Measurements from ENCODE around the gene ADSS1. TPM values are rescaled to one million over a fixed set of nuclear protein-coding genes. Genes with fewer than 3 reads are reported as not detected.
A peak's percentile ranks its signal among the peaks of the same experiment; 100 is the strongest.

ADSS1 gene
- total RNA-seq, 1 donor from 2014 or later = 6.9 TPM

DNA sequence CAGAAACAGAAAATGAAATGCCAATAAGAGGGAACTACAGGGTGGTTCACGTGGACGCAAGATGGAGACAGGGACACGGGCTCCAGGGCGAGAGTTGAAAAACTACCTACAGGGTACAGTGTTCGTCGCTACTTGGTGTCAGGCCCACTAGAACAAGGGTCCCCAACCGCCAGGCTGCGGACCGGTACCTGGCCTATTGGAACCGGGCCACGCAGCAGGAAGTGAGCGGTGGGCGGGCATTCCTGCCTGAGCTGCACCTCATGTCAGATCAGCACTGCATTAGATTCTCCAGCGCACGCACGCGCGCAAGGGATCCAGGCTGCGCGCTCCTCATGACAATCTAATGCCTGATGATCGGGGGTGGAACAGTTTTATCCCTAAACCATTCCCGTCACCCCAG is 19.8 kb upstream of the ADSS1 start:
- TF ChIP-seq, protein P1, sequence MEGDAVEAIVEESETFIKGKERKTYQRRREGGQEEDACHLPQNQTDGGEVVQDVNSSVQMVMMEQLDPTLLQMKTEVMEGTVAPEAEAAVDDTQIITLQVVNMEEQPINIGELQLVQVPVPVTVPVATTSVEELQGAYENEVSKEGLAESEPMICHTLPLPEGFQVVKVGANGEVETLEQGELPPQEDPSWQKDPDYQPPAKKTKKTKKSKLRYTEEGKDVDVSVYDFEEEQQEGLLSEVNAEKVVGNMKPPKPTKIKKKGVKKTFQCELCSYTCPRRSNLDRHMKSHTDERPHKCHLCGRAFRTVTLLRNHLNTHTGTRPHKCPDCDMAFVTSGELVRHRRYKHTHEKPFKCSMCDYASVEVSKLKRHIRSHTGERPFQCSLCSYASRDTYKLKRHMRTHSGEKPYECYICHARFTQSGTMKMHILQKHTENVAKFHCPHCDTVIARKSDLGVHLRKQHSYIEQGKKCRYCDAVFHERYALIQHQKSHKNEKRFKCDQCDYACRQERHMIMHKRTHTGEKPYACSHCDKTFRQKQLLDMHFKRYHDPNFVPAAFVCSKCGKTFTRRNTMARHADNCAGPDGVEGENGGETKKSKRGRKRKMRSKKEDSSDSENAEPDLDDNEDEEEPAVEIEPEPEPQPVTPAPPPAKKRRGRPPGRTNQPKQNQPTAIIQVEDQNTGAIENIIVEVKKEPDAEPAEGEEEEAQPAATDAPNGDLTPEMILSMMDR (conservative IDR thresholded peaks at IDR 0.05) = no peak
- Mint-ChIP-seq H3K27me3 (no peaks in the 10 kb centered on the region), H3K9me3 (no peaks in the 10 kb centered on the region), H3K27ac (no peak overlapping the region), H3K4me3 (no peak overlapping the region), H3K36me3 (peaks cover 4% of the 10 kb centered on the region), H3K4me1 (ENCODE audit: unreplicated experiment) (no peaks in the 10 kb centered on the region)
- DNase-seq (ENCODE audit: extremely low spot score, unreplicated experiment) = no peak

DNA sequence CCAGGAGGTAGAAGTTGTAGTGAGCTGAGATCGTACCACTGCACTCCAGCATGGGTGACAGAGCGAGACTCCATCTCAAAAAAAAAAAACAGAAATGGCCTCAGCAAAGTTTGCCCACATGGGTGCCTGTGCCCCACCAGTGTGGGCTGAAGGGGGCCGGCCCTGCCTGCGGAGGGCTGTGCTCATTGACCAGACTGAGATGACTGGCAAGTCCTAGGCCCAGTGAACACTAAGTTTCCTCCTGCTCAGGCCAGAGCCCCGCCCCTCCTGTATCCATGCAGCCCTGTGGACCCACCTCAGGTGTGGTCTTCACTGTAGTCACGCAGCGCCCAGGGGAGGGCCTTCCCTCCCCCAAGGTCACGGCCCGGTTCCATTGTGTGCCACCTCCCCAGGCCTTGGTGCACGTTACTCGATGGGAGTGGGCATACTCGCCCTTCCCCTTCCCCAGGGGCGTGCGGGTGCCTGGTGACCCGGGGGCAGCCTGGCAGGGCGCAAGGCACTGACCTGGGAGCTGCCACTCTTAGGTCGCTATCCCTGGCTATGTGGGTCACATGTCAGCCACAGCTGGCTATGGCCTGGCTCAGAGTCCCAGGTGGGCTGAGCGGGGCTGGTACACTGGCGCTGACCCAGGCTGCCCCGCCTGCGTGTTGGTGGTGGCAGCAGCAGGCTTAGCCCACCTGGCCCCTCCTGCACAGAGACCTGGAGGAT is 18.5 kb upstream of the ADSS1 start:
- Mint-ChIP-seq H3K27me3 (no peaks in the 10 kb centered on the region), H3K4me3 (no peak overlapping the region), H3K9me3 (no peaks in the 10 kb centered on the region), H3K27ac (no peak overlapping the region), H3K4me1 (ENCODE audit: unreplicated experiment) (no peaks in the 10 kb centered on the region), H3K36me3 (peaks cover 4% of the 10 kb centered on the region)
- no peak for DNase-seq (ENCODE audit: extremely low spot score, unreplicated experiment)
- TF ChIP-seq, protein P1 (conservative IDR thresholded peaks at IDR 0.05) = no peak

DNA sequence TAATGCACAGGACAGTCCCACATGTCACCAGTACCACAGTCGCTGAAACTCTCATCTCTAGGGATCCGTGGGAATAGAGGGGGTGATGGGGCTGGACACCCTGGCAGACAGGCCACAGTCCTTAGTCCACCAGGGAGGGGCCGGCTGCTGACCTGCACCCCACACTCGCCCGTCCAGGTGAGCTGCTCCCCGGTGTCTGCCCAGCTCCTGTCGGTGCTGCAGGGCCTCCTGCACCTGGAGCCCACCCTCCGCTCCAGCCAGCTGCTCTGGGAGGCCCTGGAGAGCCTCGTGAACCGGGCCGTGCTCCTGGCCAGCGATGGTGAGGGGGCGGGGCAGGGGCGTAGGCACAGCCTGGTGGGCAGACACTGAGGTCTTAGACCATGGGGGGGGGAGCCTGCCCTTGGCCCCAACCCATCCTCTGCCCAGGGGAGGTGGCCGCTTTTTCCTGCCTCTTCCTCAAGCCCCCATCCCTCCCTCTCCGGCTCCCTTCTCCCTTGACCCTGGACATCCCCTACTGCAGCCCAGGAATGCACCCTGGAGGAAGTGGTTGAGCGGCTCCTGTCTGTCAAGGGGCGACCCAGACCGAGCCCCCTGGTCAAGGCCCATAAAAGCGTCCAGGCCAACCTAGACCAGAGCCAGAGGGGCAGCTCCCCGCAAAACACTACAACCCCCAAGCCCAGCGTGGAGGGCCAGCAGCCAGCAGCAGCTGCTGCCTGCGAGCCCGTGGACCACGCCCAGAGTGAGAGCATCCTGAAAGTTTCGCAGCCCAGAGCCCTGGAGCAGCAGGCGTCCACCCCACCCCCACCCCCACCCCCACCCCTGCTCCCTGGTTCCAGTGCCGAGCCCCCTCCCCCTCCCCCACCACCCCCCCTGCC is 17.1 kb upstream of the ADSS1 start:
- H3K9me3 Mint-ChIP-seq = no peaks in the 10 kb centered on the region
- TF ChIP-seq, protein P1 (conservative IDR thresholded peaks at IDR 0.05) = no peak
- H3K4me1 Mint-ChIP-seq (ENCODE audit: unreplicated experiment) = no peaks in the 10 kb centered on the region
- no peak for DNase-seq (ENCODE audit: extremely low spot score, unreplicated experiment)
- no peak overlapping the region for H3K4me3 Mint-ChIP-seq
- no peaks in the 10 kb centered on the region for H3K27me3 Mint-ChIP-seq
- peaks cover 4% of the 10 kb centered on the region for H3K36me3 Mint-ChIP-seq
- H3K27ac Mint-ChIP-seq = no peak overlapping the region

DNA sequence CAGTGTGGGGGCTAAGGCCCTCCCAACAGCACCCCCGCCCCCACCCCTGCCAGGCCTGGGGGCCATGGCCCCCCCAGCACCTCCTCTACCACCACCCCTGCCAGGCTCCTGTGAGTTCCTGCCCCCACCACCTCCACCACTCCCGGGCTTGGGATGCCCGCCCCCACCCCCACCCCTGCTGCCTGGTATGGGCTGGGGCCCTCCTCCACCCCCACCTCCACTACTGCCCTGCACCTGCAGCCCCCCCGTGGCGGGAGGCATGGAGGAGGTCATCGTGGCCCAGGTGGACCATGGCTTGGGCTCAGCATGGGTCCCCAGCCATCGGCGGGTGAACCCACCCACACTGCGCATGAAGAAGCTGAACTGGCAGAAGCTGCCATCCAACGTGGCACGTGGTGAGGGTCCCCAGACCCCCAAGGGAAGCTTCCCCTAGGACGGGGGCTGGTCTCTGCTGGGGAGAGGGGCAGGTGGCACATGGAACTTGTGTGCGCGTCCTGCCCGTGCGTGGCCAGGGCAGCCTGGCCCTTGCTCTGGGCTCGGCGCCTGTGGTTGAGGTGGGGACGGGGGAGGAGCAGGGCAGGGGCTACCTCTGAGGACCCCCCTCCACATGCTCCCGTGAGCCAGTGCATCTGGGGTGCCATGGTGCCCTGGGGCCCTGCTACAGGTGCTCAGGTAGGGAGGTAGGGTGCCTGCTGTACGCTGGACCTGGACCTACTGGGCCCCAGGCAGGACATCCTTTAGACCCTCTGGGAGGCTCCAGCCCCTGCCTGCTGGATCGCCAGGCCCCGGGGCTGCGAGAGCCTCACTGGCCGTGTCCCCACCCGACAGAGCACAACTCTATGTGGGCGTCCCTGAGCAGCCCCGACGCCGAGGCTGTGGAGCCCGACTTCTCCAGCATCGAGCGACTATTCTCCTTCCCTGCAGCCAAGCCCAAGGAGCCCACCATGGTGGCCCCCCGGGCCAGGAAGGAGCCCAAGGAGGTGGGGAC is 16.1 kb upstream of the ADSS1 start:
- Mint-ChIP-seq H3K27ac (no peak overlapping the region), H3K36me3 (peaks cover 4% of the 10 kb centered on the region), H3K4me3 (no peak overlapping the region), H3K9me3 (no peaks in the 10 kb centered on the region), H3K4me1 (ENCODE audit: unreplicated experiment) (no peaks in the 10 kb centered on the region), H3K27me3 (no peaks in the 10 kb centered on the region)
- TF ChIP-seq, protein P1 (conservative IDR thresholded peaks at IDR 0.05) = no peak
- no peak for DNase-seq (ENCODE audit: extremely low spot score, unreplicated experiment)

DNA sequence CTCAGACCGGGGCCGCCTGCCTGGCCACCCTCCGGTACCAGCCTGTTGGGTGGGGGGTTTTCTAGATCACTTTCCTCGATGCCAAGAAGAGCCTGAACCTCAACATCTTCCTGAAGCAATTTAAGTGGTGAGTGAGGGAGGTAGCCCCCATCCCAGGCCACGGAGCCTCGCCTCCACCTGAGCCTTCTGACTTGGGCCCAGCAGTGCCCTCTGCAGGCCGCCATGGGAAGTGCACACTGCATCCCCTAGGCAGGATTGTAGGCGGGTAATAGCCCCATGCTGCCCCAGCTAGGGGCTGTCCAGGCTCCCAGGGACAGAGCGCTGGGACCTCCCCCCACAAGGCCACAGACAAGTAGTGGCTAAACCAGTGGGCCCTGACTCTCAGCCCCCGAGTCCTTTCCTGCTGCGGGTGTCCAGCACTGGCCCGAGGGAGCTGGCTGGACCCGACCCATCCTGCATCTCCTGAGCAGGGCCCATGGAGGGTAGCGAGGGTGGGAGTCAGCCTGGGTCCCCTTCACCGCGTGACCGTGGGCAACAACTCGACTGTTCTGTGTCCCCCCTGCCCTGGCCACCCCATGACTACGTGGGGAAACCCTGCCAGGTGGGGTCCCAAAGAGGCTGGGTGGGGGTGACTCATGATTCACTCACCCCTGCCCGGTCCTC is 15.3 kb upstream of the ADSS1 start:
- TF ChIP-seq, protein P1 (conservative IDR thresholded peaks at IDR 0.05) = peak; percentile 96
- no peak for DNase-seq (ENCODE audit: extremely low spot score, unreplicated experiment)
- Mint-ChIP-seq H3K4me3 (no peak overlapping the region), H3K36me3 (peaks cover 4% of the 10 kb centered on the region), H3K27me3 (no peaks in the 10 kb centered on the region), H3K9me3 (no peaks in the 10 kb centered on the region), H3K4me1 (ENCODE audit: unreplicated experiment) (no peaks in the 10 kb centered on the region), H3K27ac (peak overlapping the region; percentile 43)

Measured in type B pancreatic cell (in vitro differentiated cells).